Spleen (tissue), 11 donors: ENCODE measurements around the gene KRR1. TPM values are rescaled to one million over a fixed set of nuclear protein-coding genes. Genes with fewer than 3 reads are reported as not detected.

Experiments
- DNase-seq: peaks from one replicate; pipeline ENCODE4 v3.0.0-alpha.2; 2020
- H3K27ac ChIP-seq, 8 donors: fragments of 200-600 bp; sonication (generic) in 7 of 8; 1 replicate in 4 of 8; 2 replicates in 4 of 8; pipeline versions ENCODE4 v1.5.0 to v1.8.0; 2016 to 2021; ENCODE audit warnings: inconsistent platforms in 4 of 8, mild to moderate bottlenecking in 4 of 8, moderate library complexity in 1 of 8
- H3K27me3 ChIP-seq, 7 donors: fragments of 200-600 bp; sonication (generic) in 6 of 7; replicated peaks in 1 of 7; 1 replicate in 4 of 7; 2 replicates in 3 of 7; pipeline versions ENCODE4 v1.5.0 to v1.8.0; 2016 to 2021; ENCODE audit warnings: inconsistent platforms in 3 of 7, mild to moderate bottlenecking in 1 of 7
- H3K36me3 ChIP-seq, 6 donors: fragments of 200-600 bp; sonication (generic) in 5 of 6; 1 replicate in 4 of 6; 2 replicates in 2 of 6; pipeline versions ENCODE4 v1.5.0 to v1.8.0; 2016 to 2021; ENCODE audit warnings: inconsistent platforms in 2 of 6
- H3K4me1 ChIP-seq, 6 donors: fragments of 200-600 bp; sonication (generic) in 5 of 6; 1 replicate in 3 of 6; 2 replicates in 3 of 6; pipeline versions ENCODE4 v1.5.0 to v1.8.0; 2016 to 2021; ENCODE audit warnings: inconsistent platforms in 3 of 6
- H3K4me3 ChIP-seq, 8 donors: fragments of 200-600 bp; sonication (generic) in 7 of 8; 1 replicate in 4 of 8; 2 replicates in 4 of 8; pipeline versions ENCODE4 v1.5.0 to v1.8.0; 2016 to 2021; ENCODE audit warnings: inconsistent platforms in 4 of 8, mild to moderate bottlenecking in 4 of 8, moderate library complexity in 2 of 8
- H3K9me3 ChIP-seq, 8 donors: fragments of 200-600 bp; sonication (generic) in 7 of 8; 1 replicate in 4 of 8; 2 replicates in 4 of 8; pipeline versions ENCODE4 v1.5.0 to v1.8.0; 2016 to 2021; ENCODE audit warnings: inconsistent platforms in 4 of 8
- POLR2A ChIP-seq, 3 donors: fragments of 450-650 bp; IDR thresholded peaks; one replicate each; pipeline ENCODE4 v1.5.1; 2017; ENCODE audit warnings: antibody characterized with exemption in 3 of 3, mild to moderate bottlenecking in 1 of 3
- POLR2AphosphoS5 ChIP-seq, 3 donors: sonication (generic); formaldehyde crosslinking; IDR thresholded peaks; one replicate each; pipeline ENCODE4 v1.5.1; 2017; ENCODE audit warnings: antibody characterized with exemption in 3 of 3
- whole genome bisulfite sequencing, 5 donors: extraction: QIAGEN DNeasy Blood & Tissue Kit in 3 of 5; methylation state at CpG; one replicate each; pipeline versions ENCODE4 v1.1.5 to v1.1.7; 2013 to 2018; 5-methylcytosine and 5-hydroxymethylcytosine counted together
- intact Hi-C: fragments of 100-400 bp; cut with DNase I; formaldehyde crosslinking; loops from one replicate; pipeline ENCODE4 v1.15.0; 2023; ENCODE audit warnings: low total_unique reads
- polyA plus RNA-seq, 3 donors: library from polyadenylated mRNA; stranded (reverse); fragments of 200-250 nt; gene quantifications; one replicate each; pipeline ENCODE4 v1.2.1, GENCODE V29; 2013
- total RNA-seq, 7 donors: library from RNA; depleted of rRNA in 3 of 7; stranded (reverse); fragments of >200 nt in 3 of 7; fragmentation: NEBNext Ultra II Directional in 4 of 7; extraction: Animal tissue kit (Norgen Biotek cat#: 25700) in 4 of 7; gene quantifications; one replicate each; pipeline versions ENCODE4 v1.1.0 to v1.2.1, GENCODE V29; 2016 to 2021
- TF ChIP-seq, protein P1 (sequence below), 11 experiments: fragments of 200-600 bp in 7 of 11; fragments of 450-650 bp in 4 of 11; sonication (generic) in 4 of 11; IDR thresholded peaks in 8 of 11; conservative IDR thresholded peaks in 3 of 11; 1 replicate in 7 of 11; 2 replicates in 4 of 11; pipeline versions ENCODE4 v1.4.0 to v1.8.0; 2016 to 2021; ENCODE audit warnings: antibody characterized with exemption in 11 of 11, inconsistent platforms in 4 of 11, mild to moderate bottlenecking in 1 of 11
- donor health status: healthy with polysubstance abuse.
- donor health status: DM: no; HTN: no; CAD: no; lungs with moderate emphysema.
- donor health status: DM: no; HTN: no; CAD: no.
- donor health status: Bipolar disorder and iron deficiency.
- donor health status: healthy.
- donor health status: DM: no; HTN: no; CAD: no.
- donor health status: DM: yes; HTN: yes; CAD: no.

KRR1 gene
- total and polyA plus RNA-seq, 10 donors, result 11.2 to 51.2 (median 43.0) TPM

GRCh38 chr12:75556311-75556899 lies 45.0 kb upstream of the KRR1 start:
- H3K36me3 ChIP-seq, result no peaks in the 10 kb centered on the region
- H3K27ac ChIP-seq, result no peak overlapping the region
- intact Hi-C loops, result no loop called here
- 72 to 89% (median 80%) methylated on average over 3 of the region's 3 CpGs for WGBS, 5 donors
- no peaks in the 10 kb centered on the region for H3K4me1 ChIP-seq
- no peak for DNase-seq
- TF ChIP-seq POLR2A (IDR thresholded peaks at IDR 0.05), result no peak
- H3K27me3 ChIP-seq, result peaks cover 0 to 4% (median 0%) of the 10 kb centered on the region in 7 donors
- H3K9me3 ChIP-seq, result no peaks in the 10 kb centered on the region
- H3K4me3 ChIP-seq, result no peak overlapping the region

DNA sequence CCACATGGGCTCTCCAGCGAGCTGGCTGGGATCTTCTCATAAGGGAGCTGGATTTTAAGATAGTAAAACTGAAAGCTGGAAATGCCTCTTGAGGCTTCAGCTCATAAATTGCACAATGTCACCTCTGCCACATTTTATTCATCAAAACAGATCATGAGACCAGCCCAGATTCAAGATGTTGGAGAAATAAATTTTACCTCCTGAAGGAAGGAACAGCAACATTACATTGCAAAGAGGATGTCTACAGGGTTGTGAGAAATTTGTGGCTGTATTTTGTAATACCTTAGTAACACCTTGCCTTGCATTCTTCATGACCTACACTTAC lies 43.1 kb upstream of the KRR1 start:
- H3K27ac ChIP-seq, result no peak overlapping the region
- intact Hi-C loops, result no loop called here
- H3K9me3 ChIP-seq, result no peaks in the 10 kb centered on the region
- no peaks in the 10 kb centered on the region for H3K36me3 ChIP-seq
- TF ChIP-seq POLR2AphosphoS5 (IDR thresholded peaks at IDR 0.05) (no peak), POLR2A (IDR thresholded peaks at IDR 0.05) (no peak)
- TF ChIP-seq, protein P1, sequence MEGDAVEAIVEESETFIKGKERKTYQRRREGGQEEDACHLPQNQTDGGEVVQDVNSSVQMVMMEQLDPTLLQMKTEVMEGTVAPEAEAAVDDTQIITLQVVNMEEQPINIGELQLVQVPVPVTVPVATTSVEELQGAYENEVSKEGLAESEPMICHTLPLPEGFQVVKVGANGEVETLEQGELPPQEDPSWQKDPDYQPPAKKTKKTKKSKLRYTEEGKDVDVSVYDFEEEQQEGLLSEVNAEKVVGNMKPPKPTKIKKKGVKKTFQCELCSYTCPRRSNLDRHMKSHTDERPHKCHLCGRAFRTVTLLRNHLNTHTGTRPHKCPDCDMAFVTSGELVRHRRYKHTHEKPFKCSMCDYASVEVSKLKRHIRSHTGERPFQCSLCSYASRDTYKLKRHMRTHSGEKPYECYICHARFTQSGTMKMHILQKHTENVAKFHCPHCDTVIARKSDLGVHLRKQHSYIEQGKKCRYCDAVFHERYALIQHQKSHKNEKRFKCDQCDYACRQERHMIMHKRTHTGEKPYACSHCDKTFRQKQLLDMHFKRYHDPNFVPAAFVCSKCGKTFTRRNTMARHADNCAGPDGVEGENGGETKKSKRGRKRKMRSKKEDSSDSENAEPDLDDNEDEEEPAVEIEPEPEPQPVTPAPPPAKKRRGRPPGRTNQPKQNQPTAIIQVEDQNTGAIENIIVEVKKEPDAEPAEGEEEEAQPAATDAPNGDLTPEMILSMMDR (IDR thresholded peaks at IDR 0.05 in 8 of 11, conservative IDR thresholded peaks at IDR 0.05 in 3 of 11), result no peak
- DNase-seq, result no peak
- no peaks in the 10 kb centered on the region for H3K4me1 ChIP-seq
- H3K4me3 ChIP-seq, result no peak overlapping the region
- WGBS, 5 donors, result 62 to 86% (median 71%) methylated on average over 1 of the region's 1 CpG
- H3K27me3 ChIP-seq, result peaks cover 0 to 4% (median 0%) of the 10 kb centered on the region in 7 donors

DNA sequence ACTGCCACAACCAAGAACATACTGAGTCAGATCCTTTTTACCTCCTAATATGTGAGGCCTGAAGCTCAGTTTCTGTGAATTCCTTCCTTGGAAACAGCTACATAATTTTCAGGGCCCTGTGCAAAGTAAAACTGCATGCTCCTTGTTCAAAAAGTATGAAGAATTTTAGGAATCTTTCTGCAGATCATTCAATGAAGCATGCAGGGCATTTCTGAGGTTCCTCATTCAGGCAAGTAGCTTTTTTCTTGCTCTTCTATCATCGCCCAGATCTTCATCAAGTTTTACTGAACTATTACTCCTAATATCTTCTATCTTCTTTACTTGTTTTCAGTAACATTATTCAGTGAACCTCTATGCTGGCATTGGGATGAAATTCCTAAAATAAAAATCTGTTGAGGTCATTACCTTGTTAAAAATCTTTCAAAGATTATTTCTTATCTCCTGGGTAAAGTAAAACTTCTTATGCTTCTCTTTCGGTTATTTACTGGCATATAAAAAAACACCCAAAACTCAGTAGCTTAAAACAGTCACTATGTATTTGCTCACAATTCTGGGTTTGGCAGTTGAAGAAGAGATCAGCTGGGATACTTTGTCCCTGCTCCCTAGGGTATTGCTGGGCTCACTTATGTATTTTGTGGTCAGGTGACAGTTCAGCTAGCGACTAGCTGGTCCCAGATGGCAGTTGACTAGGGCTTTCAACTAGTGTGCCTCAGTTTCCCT lies 42.6 kb upstream of the KRR1 start:
- H3K4me1 ChIP-seq, result no peaks in the 10 kb centered on the region
- no peak overlapping the region for H3K4me3 ChIP-seq
- H3K27ac ChIP-seq, result no peak overlapping the region
- no peaks in the 10 kb centered on the region for H3K9me3 ChIP-seq
- no peaks in the 10 kb centered on the region for H3K36me3 ChIP-seq
- intact Hi-C loops, result no loop called here
- no peak for DNase-seq
- TF ChIP-seq, protein P1 (IDR thresholded peaks at IDR 0.05 in 8 of 11, conservative IDR thresholded peaks at IDR 0.05 in 3 of 11), result no peak
- TF ChIP-seq POLR2AphosphoS5 (IDR thresholded peaks at IDR 0.05), result no peak
- TF ChIP-seq POLR2A (IDR thresholded peaks at IDR 0.05), result no peak
- 67 to 80% (median 73%) methylated on average over 3 of the region's 3 CpGs for WGBS, 5 donors
- peaks cover 0 to 4% (median 0%) of the 10 kb centered on the region in 7 donors for H3K27me3 ChIP-seq

- intact Hi-C loops, result no loop called here
- H3K9me3 ChIP-seq, result no peaks in the 10 kb centered on the region
- H3K4me3 ChIP-seq, result no peak overlapping the region
- H3K27me3 ChIP-seq, result peaks cover 0 to 4% (median 0%) of the 10 kb centered on the region in 7 donors
- DNase-seq, result no peak
- H3K27ac ChIP-seq, result no peak overlapping the region
- 50 to 68% (median 62%) methylated on average over 1 of the region's 1 CpG for WGBS, 5 donors
- no peaks in the 10 kb centered on the region for H3K36me3 ChIP-seq
- H3K4me1 ChIP-seq, result no peaks in the 10 kb centered on the region
- TF ChIP-seq, protein P1 (IDR thresholded peaks at IDR 0.05 in 8 of 11, conservative IDR thresholded peaks at IDR 0.05 in 3 of 11), result no peak
- TF ChIP-seq POLR2AphosphoS5 (IDR thresholded peaks at IDR 0.05), result no peak
- TF ChIP-seq POLR2A (IDR thresholded peaks at IDR 0.05), result no peak
These were observed 42.0 kb upstream of the KRR1 start for GRCh38 chr12:75553398-75553797.
